Mucosa of descending colon (tissue), 3 donors: Measurements from ENCODE around the gene ST3GAL3. TPM values are rescaled to one million over a fixed set of nuclear protein-coding genes. Genes with fewer than 3 reads are reported as not detected.

Source experiments
- ATAC-seq: fragments of 200-7000 bp; cut with Tn5 transposase; one replicate; pipeline ENCODE4 v1.9.1; 2020; ENCODE audit warnings: mild to moderate bottlenecking, moderate library complexity
- DNase-seq, 3 donors: peaks; one replicate each; pipeline ENCODE4 v3.0.0-alpha.2; 2020
- H3K36me3 ChIP-seq: fragments of 200-600 bp; one replicate; pipeline ENCODE4 v1.8.0; 2021; ENCODE audit warnings: low read depth, mild to moderate bottlenecking
- H3K4me1 ChIP-seq: fragments of 200-600 bp; one replicate; pipeline ENCODE4 v1.8.0; 2021; ENCODE audit warnings: low read depth, mild to moderate bottlenecking
- H3K4me3 ChIP-seq: fragments of 200-600 bp; one replicate; pipeline ENCODE4 v1.8.0; 2021; ENCODE audit warnings: mild to moderate bottlenecking
- H3K9me3 ChIP-seq: fragments of 200-600 bp; one replicate; pipeline ENCODE4 v1.8.0; 2021; ENCODE audit warnings: mild to moderate bottlenecking
- CTCF ChIP-seq: fragments of 200-600 bp; IDR thresholded peaks from one replicate; pipeline ENCODE4 v1.8.0; 2022; ENCODE audit warnings: antibody characterized with exemption, mild to moderate bottlenecking
- intact Hi-C, 2 donors: fragments of 100-400 bp; cut with DNase I in 1 of 2; cut with micrococcal nuclease in 1 of 2; formaldehyde crosslinking; loops; one replicate each; pipeline versions ENCODE4 v1.11.0 to v1.11.1; 2022; cut with DNase I, micrococcal nuclease
- total RNA-seq, 3 donors: library from RNA; stranded (reverse); fragmentation: NEBNext Ultra II Directional in 2 of 3; extraction: Animal tissue kit (Norgen Biotek cat#: 25700) in 2 of 3; gene quantifications; one replicate each; pipeline versions ENCODE4 v1.2.1 to v1.2.4, GENCODE V29; 2021 to 2023
- donor health status: DM: no; HTN: no; CAD: no; lungs with moderate emphysema.
- donor health status: DM: no; HTN: no; CAD: no.
- donor health status: DM: no; HTN: yes; CAD: no.

Gene ST3GAL3
- total RNA-seq, 3 donors from 2014 or later = 9.5 to 26.3 (median 18.2) TPM

GRCh38 chr1:43879996-43880395 is 172.7 kb downstream of the ST3GAL3 start:
- intact Hi-C loops = no loop called here
- no peak for DNase-seq
- H3K9me3 ChIP-seq = no peaks in the 10 kb centered on the region
- no peak for ATAC-seq
- H3K4me1 ChIP-seq = peaks cover 10% of the 10 kb centered on the region
- no peak overlapping the region for H3K4me3 ChIP-seq
- no peak for TF ChIP-seq CTCF
- H3K36me3 ChIP-seq = no peaks in the 10 kb centered on the region

- H3K36me3 ChIP-seq = no peaks in the 10 kb centered on the region
- H3K9me3 ChIP-seq = no peaks in the 10 kb centered on the region
- DNase-seq (no peak), ATAC-seq (no peak)
- peaks cover 10% of the 10 kb centered on the region for H3K4me1 ChIP-seq
- no peak for TF ChIP-seq CTCF
- intact Hi-C loops = no loop called here
- H3K4me3 ChIP-seq = no peak overlapping the region
These were observed 173.3 kb downstream of the ST3GAL3 start for GRCh38 chr1:43880604-43881003.

GRCh38 chr1:43881415-43881814 is 174.1 kb downstream of the ST3GAL3 start:
- no peak for DNase-seq

GRCh38 chr1:43882763-43883162 is 175.4 kb downstream of the ST3GAL3 start:
- H3K9me3 ChIP-seq = no peaks in the 10 kb centered on the region
- H3K4me1 ChIP-seq = peaks cover 10% of the 10 kb centered on the region
- ATAC-seq = no peak
- no peak for TF ChIP-seq CTCF
- intact Hi-C loops = no loop called here
- H3K4me3 ChIP-seq = no peak overlapping the region
- no peak for DNase-seq
- H3K36me3 ChIP-seq = no peaks in the 10 kb centered on the region

More at GRCh38 chr1:43881415-43881814, 174.1 kb downstream of the ST3GAL3 start:
- TF ChIP-seq CTCF = no peak
- peaks cover 10% of the 10 kb centered on the region for H3K4me1 ChIP-seq
- no peaks in the 10 kb centered on the region for H3K9me3 ChIP-seq
- H3K36me3 ChIP-seq = no peaks in the 10 kb centered on the region
- ATAC-seq = no peak
- H3K4me3 ChIP-seq = no peak overlapping the region
- intact Hi-C loops = no loop called here

GRCh38 chr1:43883321-43883720 is 176.0 kb downstream of the ST3GAL3 start:
- DNase-seq (peak in 2 of 3 donors; percentile 24 to 52), ATAC-seq (peak; percentile 74)
- peaks cover 10% of the 10 kb centered on the region for H3K4me1 ChIP-seq
- intact Hi-C loops = no loop called here
- no peaks in the 10 kb centered on the region for H3K9me3 ChIP-seq
- H3K4me3 ChIP-seq = no peak overlapping the region
- no peaks in the 10 kb centered on the region for H3K36me3 ChIP-seq
- TF ChIP-seq CTCF = no peak

- peak in 2 of 3 donors; percentile 44 to 62 for DNase-seq
- intact Hi-C loops = no loop called here
- peak; percentile 76 for ATAC-seq
- no peaks in the 10 kb centered on the region for H3K36me3 ChIP-seq
- TF ChIP-seq CTCF = no peak
- no peaks in the 10 kb centered on the region for H3K9me3 ChIP-seq
- peaks cover 10% of the 10 kb centered on the region for H3K4me1 ChIP-seq
- no peak overlapping the region for H3K4me3 ChIP-seq
These were observed 178.0 kb downstream of the ST3GAL3 start for GRCh38 chr1:43885279-43885801.
